ENCODE data around the gene TBP.
A peak's percentile ranks its signal among the peaks of the same experiment; 100 is the strongest.

DNA sequence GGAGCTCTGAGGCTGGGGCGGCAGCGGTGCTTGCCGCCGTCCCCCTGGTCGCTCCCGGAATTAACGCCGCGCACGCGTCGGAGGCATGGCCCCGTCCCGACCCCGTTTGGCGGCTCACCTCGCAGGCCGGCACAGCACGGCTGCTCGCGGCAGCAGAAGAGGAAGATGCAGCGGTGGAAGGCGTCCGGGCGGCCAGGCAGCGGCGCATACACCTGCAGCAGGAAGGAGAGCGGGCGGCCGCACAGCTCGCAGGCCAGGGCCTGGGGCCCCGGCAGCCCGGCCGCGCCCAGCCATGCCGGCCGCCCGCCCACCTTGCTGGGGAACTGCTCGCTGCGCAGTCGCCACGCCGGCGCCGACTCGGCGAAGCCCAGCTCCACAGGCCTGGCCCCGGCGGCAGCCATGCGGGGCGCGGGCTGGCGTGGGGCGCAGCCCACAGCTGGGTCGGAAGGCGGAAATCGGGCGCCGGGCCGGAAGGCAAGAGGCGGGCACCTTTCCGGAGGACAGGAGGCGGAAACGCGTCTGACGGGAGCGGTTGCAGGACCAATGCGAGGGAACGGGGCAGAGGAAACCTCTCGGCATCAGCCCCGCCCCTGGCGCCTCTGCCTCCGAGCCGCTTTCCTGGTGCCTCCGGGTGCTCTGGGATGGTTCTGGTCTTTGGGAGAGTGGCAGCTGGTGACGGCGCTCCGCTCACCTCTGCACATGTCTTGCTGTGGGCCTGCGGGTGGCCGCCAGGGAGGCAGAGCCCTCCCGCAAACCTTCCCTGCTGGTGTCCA lies 30.2 kb downstream of the TBP start, which contains the start of gene PDCD2:
- TF ChIP-seq, protein P1, sequence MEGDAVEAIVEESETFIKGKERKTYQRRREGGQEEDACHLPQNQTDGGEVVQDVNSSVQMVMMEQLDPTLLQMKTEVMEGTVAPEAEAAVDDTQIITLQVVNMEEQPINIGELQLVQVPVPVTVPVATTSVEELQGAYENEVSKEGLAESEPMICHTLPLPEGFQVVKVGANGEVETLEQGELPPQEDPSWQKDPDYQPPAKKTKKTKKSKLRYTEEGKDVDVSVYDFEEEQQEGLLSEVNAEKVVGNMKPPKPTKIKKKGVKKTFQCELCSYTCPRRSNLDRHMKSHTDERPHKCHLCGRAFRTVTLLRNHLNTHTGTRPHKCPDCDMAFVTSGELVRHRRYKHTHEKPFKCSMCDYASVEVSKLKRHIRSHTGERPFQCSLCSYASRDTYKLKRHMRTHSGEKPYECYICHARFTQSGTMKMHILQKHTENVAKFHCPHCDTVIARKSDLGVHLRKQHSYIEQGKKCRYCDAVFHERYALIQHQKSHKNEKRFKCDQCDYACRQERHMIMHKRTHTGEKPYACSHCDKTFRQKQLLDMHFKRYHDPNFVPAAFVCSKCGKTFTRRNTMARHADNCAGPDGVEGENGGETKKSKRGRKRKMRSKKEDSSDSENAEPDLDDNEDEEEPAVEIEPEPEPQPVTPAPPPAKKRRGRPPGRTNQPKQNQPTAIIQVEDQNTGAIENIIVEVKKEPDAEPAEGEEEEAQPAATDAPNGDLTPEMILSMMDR (IDR thresholded peaks at IDR 0.05), result no peak
- TF ChIP-seq POLR2A (IDR thresholded peaks at IDR 0.05) (no peak), POLR2AphosphoS5 (IDR thresholded peaks at IDR 0.05) (peak in 1 of 3 donors; percentile 51)

Data from breast epithelium (tissue), 3 donors.